HCEC 1CT (cell line): ENCODE measurements around the gene EZR.

ENCODE experiments used
- DNase-seq: peaks from one replicate; pipeline ENCODE4 v3.0.0-alpha.2; 2017

The EZR gene

DNA sequence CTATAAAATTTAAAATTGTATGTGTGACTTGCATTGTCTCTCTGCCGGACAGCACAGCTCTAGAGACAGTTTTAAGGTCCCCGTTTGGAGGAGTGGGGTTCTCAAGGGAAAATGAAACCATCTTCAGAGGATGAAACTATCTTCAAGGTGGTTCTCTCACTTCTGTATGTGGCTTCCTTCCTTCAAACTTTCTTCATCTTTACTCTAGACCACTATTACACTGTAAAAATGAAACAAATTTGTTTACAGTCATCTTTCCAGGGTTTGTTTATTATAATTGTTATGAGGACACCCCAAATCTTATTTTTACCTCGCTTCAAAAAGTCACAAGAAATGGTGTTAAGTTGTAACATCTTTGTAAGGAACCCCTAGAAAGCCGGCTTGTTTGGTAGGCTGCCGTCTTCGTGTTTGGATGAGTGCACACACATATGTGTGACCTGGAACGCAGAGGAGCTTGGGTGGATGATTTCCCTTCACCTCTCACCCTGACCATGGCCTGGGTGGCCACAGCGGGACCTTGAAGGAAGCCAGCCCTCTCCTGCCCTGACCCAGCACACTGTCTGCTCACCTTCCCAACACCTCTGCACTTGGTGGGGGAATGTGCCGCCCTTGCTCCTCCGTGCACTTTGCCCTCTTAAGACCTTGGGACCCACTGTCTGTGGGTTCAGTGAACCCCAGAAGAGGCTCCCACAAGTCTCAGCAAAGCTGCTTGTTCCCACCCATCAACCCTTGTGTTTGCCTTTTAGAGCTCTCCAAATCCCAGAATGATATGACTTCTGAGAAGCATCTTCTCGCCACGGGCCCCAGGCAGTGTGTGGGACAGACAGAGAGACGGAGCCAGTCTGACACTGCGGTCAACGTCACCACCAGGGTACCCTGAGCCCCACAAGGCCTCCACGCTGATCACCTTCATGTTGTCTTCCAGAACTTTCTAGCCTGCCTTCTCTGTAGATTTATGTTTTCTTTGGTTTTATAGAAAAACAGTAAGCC is 101.5 kb downstream of the EZR start:
- DNase-seq, result no peak
